H9 (cell line): ENCODE measurements around the gene MTOR. TPM values are rescaled to one million over a fixed set of nuclear protein-coding genes. Genes with fewer than 3 reads are reported as not detected.

ENCODE experiments used
- DNase-seq: peaks from one replicate; pipeline ENCODE4 v3.0.0-alpha.2; 2017
- H2AFZ ChIP-seq: one replicate; pipeline ENCODE4 v1.6.1; 2013; ENCODE audit warnings: mild to moderate bottlenecking, low read length, control low read depth, moderate library complexity
- H2AK5ac ChIP-seq: 2 replicates; pipeline ENCODE4 v1.6.1; 2013; ENCODE audit warnings: low read length, control low read depth, mixed read lengths; ENCODE audit not compliant: insufficient read length
- H2BK120ac ChIP-seq: one replicate; pipeline ENCODE4 v1.6.1; 2013; ENCODE audit warnings: low read depth, mild to moderate bottlenecking, low read length, control low read depth, inconsistent platforms; ENCODE audit not compliant: poor library complexity, severe bottlenecking
- H2BK12ac ChIP-seq: 2 replicates; pipeline ENCODE4 v1.6.1; 2013; ENCODE audit warnings: low read length, control low read depth, mixed read lengths, low read depth; ENCODE audit not compliant: insufficient read length
- H2BK15ac ChIP-seq: 2 replicates; pipeline ENCODE4 v1.6.1; 2013; ENCODE audit warnings: low read depth, low read length, control low read depth
- H2BK20ac ChIP-seq: one replicate; pipeline ENCODE4 v1.6.1; 2013; ENCODE audit warnings: low read depth, mild to moderate bottlenecking, low read length, control low read depth, inconsistent platforms; ENCODE audit not compliant: poor library complexity, severe bottlenecking
- H2BK5ac ChIP-seq: 2 replicates; pipeline ENCODE4 v1.6.1; 2013; ENCODE audit warnings: low read length, control low read depth, mixed read lengths; ENCODE audit not compliant: insufficient read length
- H3K14ac ChIP-seq: 2 replicates; pipeline ENCODE4 v1.6.1; 2013; ENCODE audit warnings: low read length, control low read depth; ENCODE audit not compliant: insufficient read depth
- H3K18ac ChIP-seq: 2 replicates; pipeline ENCODE4 v1.6.1; 2013; ENCODE audit warnings: low read depth, mild to moderate bottlenecking, mixed read lengths, low read length, control low read depth; ENCODE audit not compliant: insufficient read length
- H3K23ac ChIP-seq: 2 replicates; pipeline ENCODE4 v1.6.1; 2013; ENCODE audit warnings: low read length, control low read depth, mixed read lengths, low read depth; ENCODE audit not compliant: insufficient read length
- H3K23me2 ChIP-seq: 2 replicates; pipeline ENCODE4 v1.6.1; 2013; ENCODE audit warnings: low read depth, mild to moderate bottlenecking, mixed read lengths, low read length, control low read depth; ENCODE audit not compliant: insufficient read length, poor library complexity, severe bottlenecking
- H3K27ac ChIP-seq: 2 replicates; pipeline ENCODE4 v1.5.1; 2013; ENCODE audit warnings: low read length, control low read depth, mixed read lengths, low read depth; ENCODE audit not compliant: insufficient read length
- H3K27me3 ChIP-seq: 2 replicates; pipeline ENCODE4 v1.6.1; 2013; ENCODE audit warnings: low read length, control low read depth, inconsistent platforms; ENCODE audit not compliant: insufficient read depth
- H3K4ac ChIP-seq: 2 replicates; pipeline ENCODE4 v1.6.1; 2013; ENCODE audit warnings: low read depth, mild to moderate bottlenecking, control low read depth, inconsistent platforms, low read length, moderate library complexity
- H3K4me1 ChIP-seq: 2 replicates; pipeline ENCODE4 v1.6.1; 2013; ENCODE audit warnings: low read length, control low read depth, inconsistent platforms; ENCODE audit not compliant: insufficient read depth
- H3K4me2 ChIP-seq: 2 replicates; pipeline ENCODE4 v1.6.1; 2013; ENCODE audit warnings: low read length, control low read depth, mixed read lengths; ENCODE audit not compliant: insufficient read length, insufficient read depth
- H3K56ac ChIP-seq: 2 replicates; pipeline ENCODE4 v1.6.1; 2013; ENCODE audit warnings: low read depth, mild to moderate bottlenecking, mixed read lengths, low read length, control low read depth; ENCODE audit not compliant: insufficient read length
- H3K79me1 ChIP-seq: 2 replicates; pipeline ENCODE4 v1.6.1; 2013; ENCODE audit warnings: low read depth, mild to moderate bottlenecking, moderate library complexity, low read length, control low read depth, inconsistent platforms; ENCODE audit not compliant: insufficient read depth, poor library complexity, severe bottlenecking
- H3K79me2 ChIP-seq: 2 replicates; pipeline ENCODE4 v1.6.1; 2013; ENCODE audit warnings: low read length, control low read depth, inconsistent platforms; ENCODE audit not compliant: insufficient read depth
- H3K9ac ChIP-seq: 2 replicates; pipeline ENCODE4 v1.6.1; 2013; ENCODE audit warnings: low read length, control low read depth, mixed read lengths; ENCODE audit not compliant: insufficient read length; ENCODE audit errors: extremely low read depth
- H3K9me3 ChIP-seq: one replicate; pipeline ENCODE4 v1.6.1; 2013; ENCODE audit warnings: low read depth, low read length, inconsistent platforms; ENCODE audit not compliant: control insufficient read depth
- H3T11ph ChIP-seq: one replicate; pipeline ENCODE4 v1.6.1; 2013; ENCODE audit warnings: mild to moderate bottlenecking, low read length, control low read depth, inconsistent platforms
- H4K20me1 ChIP-seq: one replicate; pipeline ENCODE4 v1.6.1; 2013; ENCODE audit not compliant: control insufficient read depth, insufficient read length, insufficient read depth
- H4K5ac ChIP-seq: 2 replicates; pipeline ENCODE4 v1.6.1; 2013; ENCODE audit warnings: low read depth, mild to moderate bottlenecking, mixed read lengths, low read length, control low read depth; ENCODE audit not compliant: insufficient read length
- H4K8ac ChIP-seq: replicated peaks from 2 replicates; pipeline ENCODE4 v1.6.1; 2013; ENCODE audit warnings: low read length, control low read depth, mixed read lengths, low read depth; ENCODE audit not compliant: insufficient read length
- H4K91ac ChIP-seq: 2 replicates; pipeline ENCODE4 v1.6.1; 2013; ENCODE audit warnings: low read depth, mild to moderate bottlenecking, moderate library complexity, mixed read lengths, low read length, control low read depth; ENCODE audit not compliant: insufficient read length
- H3K27ac Mint-ChIP-seq, 3 experiments: 2 replicates in 2 of 3; 3 replicates in 1 of 3; pipeline ENCODE4 v1.8.0; 2020 to 2021; ENCODE audit warnings: mixed read lengths in 3 of 3, mild to moderate bottlenecking in 1 of 3, moderate library complexity in 1 of 3
- H3K27me3 Mint-ChIP-seq: 2 replicates; pipeline ENCODE4 v1.8.0; 2021; ENCODE audit warnings: low read depth, mild to moderate bottlenecking, moderate library complexity, mixed read lengths
- H3K36me3 Mint-ChIP-seq, 3 experiments: 2 replicates in 2 of 3; 3 replicates in 1 of 3; pipeline ENCODE4 v1.8.0; 2020 to 2021; ENCODE audit warnings: low read depth in 3 of 3, mixed read lengths in 3 of 3; ENCODE audit not compliant: insufficient read depth in 1 of 3
- H3K4me1 Mint-ChIP-seq, 2 experiments: 2 replicates each; pipeline ENCODE4 v1.8.0; 2020; ENCODE audit warnings: mixed read lengths in 2 of 2
- H3K4me3 Mint-ChIP-seq, 2 experiments: 2 replicates in 1 of 2; 3 replicates in 1 of 2; pipeline ENCODE4 v1.8.0; 2020 to 2021; ENCODE audit warnings: mild to moderate bottlenecking in 2 of 2, mixed read lengths in 2 of 2, moderate library complexity in 1 of 2
- H3K9me3 Mint-ChIP-seq, 2 experiments: 2 replicates in 1 of 2; 3 replicates in 1 of 2; pipeline ENCODE4 v1.8.0; 2020; ENCODE audit warnings: mild to moderate bottlenecking in 2 of 2, mixed read lengths in 2 of 2, moderate library complexity in 1 of 2
- WGBS: extraction: QIAGEN DNeasy Blood & Tissue Kit; methylation state at CpG from one replicate; pipeline ENCODE4 v1.1.7; 2013; ENCODE audit warnings: missing lambda C conversion rate, low lambda C conversion rate, mixed read lengths; ENCODE audit not compliant: insufficient read length; ENCODE audit errors: extremely low coverage; 5-methylcytosine and 5-hydroxymethylcytosine counted together
- long read RNA-seq: library from polyadenylated mRNA; unstranded; transcript quantifications from one replicate; pipeline ENCODE4 v2.0.0, GENCODE V29; 2020
- total RNA-seq: library from RNA; stranded (reverse); gene quantifications from 2 replicates; pipeline ENCODE4 v1.2.1, GENCODE V29; 2021
- TF ChIP-seq, protein P1 (sequence below): fragments of 200-600 bp; sonication (generic); conservative IDR thresholded peaks from 3 replicates; pipeline ENCODE4 v1.8.0; 2021; ENCODE audit warnings: antibody characterized with exemption, mild to moderate bottlenecking

Gene MTOR
- 62.9 and 67.5 TPM in 2 replicates for total RNA-seq
- long read RNA-seq, full-length matches to known transcripts: 6 of 53 reads
- long read RNA-seq, partial matches to known transcripts: 35 of 53 reads
- long read RNA-seq, other reads (novel, unspliced or antisense): 12 of 53 reads

DNA sequence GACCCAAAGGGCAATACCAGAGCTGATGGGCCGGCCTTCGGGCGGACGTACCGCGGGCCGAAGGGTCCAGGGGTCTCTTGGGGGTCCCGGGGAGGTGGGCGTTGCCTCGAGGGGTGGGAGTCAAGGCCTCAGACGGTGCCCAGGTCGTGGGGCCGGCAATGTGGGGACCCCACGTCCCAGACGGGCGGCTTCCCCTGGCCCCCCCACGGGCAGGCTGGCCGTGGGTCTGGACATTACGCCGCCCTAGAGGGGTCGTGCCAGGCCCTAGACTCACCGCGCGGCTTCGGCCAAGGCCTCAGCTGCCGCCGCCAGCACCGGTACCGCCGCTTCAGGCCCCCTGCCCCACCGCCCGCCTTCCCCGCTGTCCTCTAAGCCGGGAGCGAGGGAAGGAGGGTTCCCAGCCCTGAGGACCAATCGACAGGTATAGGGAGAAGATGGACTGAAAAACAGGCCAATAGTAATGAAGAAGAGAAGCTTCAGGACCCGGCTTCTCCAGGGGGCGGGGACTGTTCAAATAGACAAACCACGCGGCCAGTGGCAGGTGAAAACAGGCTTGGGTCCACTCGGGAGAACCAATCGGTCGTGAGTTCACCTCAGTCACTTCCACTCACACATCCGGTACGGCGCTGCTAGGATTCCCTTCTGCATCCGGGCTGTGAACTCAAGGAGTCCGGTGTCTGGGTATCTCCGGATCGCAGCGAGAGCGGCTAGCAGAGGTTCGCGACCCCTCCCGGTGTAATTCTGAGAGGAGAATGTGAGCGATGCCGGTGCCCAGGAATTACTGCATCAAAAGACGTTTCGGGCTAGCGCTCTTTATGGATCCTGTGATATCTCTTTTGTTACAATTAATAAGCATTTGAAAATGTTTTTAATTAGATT lies at the start of gene MTOR:
TSS of gene MTOR (minus strand) at position 381 of the 879 bp plus-strand sequence. CDS start 3,142 bp downstream, outside the sequence.
- no CpG with 5 or more reads among the region's 60 CpGs for WGBS
- H3K27ac ChIP-seq: no peak within 1 kb of the TSS

More for the DNA sequence above, at the start of gene MTOR:
- Histone ChIP-seq H4K91ac (no peak within 1 kb of the TSS), H2BK5ac (no peak within 1 kb of the TSS), H2BK12ac (no peak within 1 kb of the TSS), H3T11ph (no peak within 1 kb of the TSS), H3K23ac (no peak within 1 kb of the TSS), H3K9ac (peak within 1 kb of the TSS; percentile 66), H2AK5ac (no peak within 1 kb of the TSS), H3K23me2 (peaks cover 4% of the 10 kb centered on the region), H4K20me1 (no peaks in the 10 kb centered on the region), H3K9me3 (no peaks in the 10 kb centered on the region), H4K5ac (no peak within 1 kb of the TSS), H3K4me1 (no peaks in the 10 kb centered on the region), H3K27me3 (no peaks in the 10 kb centered on the region), H3K79me1 (peaks cover 8% of the 10 kb centered on the region), H3K4ac (no peak within 1 kb of the TSS), H2AFZ (no peak within 1 kb of the TSS), H3K14ac (no peak within 1 kb of the TSS), H3K56ac (no peak within 1 kb of the TSS), H3K18ac (peak within 1 kb of the TSS; percentile 45), H2BK20ac (no peak within 1 kb of the TSS), H3K4me2 (peak within 1 kb of the TSS; percentile 97), H2BK120ac (no peak within 1 kb of the TSS), H4K8ac (no peak within 1 kb of the TSS), H3K79me2 (peaks cover 4% of the 10 kb centered on the region; the same call in 1 of the 2 replicates), H2BK15ac (no peak within 1 kb of the TSS)
- Mint-ChIP-seq H3K4me1 (peaks cover 8 to 10% of the 10 kb centered on the region in 2 experiments), H3K27me3 (no peaks in the 10 kb centered on the region), H3K4me3 (peak within 1 kb of the TSS; percentile 94 to 99), H3K36me3 (peaks cover 6 to 24% (median 24%) of the 10 kb centered on the region in 3 experiments; a peak in 6 of 7 replicates), H3K27ac (peak within 1 kb of the TSS; percentile 87 to 98 (median 90); a peak in 6 of 7 replicates), H3K9me3 (no peaks in the 10 kb centered on the region; a peak in 1 of 5 replicates)
- DNase-seq: peak; percentile 100
- TF ChIP-seq, protein P1, sequence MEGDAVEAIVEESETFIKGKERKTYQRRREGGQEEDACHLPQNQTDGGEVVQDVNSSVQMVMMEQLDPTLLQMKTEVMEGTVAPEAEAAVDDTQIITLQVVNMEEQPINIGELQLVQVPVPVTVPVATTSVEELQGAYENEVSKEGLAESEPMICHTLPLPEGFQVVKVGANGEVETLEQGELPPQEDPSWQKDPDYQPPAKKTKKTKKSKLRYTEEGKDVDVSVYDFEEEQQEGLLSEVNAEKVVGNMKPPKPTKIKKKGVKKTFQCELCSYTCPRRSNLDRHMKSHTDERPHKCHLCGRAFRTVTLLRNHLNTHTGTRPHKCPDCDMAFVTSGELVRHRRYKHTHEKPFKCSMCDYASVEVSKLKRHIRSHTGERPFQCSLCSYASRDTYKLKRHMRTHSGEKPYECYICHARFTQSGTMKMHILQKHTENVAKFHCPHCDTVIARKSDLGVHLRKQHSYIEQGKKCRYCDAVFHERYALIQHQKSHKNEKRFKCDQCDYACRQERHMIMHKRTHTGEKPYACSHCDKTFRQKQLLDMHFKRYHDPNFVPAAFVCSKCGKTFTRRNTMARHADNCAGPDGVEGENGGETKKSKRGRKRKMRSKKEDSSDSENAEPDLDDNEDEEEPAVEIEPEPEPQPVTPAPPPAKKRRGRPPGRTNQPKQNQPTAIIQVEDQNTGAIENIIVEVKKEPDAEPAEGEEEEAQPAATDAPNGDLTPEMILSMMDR: peak; percentile 34; the same call in 1 of the 3 replicates
